Panc1 (cell line): ENCODE data around the gene TARS2. TPM values are rescaled to one million over a fixed set of nuclear protein-coding genes. Genes with fewer than 3 reads are reported as not detected.

Source experiments
- ATAC-seq: fragments of 200-7000 bp; cut with Tn5 transposase; 2 replicates; pipeline ENCODE4 v1.9.1; 2020; ENCODE audit warnings: mild to moderate bottlenecking, moderate library complexity
- BruUV-seq: library from RNA; stranded (reverse); fragments of 400-500 nt; replicated peaks from 2 replicates; lab custom pipeline; 2021; lab: Mats Ljungman, UMichigan
- CTCF ChIA-PET: fragments of 300-600 bp; sonication (Branson Sonifier 250); formaldehyde crosslinking; loops from one replicate; lab custom pipeline; 2022; ENCODE audit warnings: antibody characterized with exemption; lab: Charles Lee
- POLR2A ChIA-PET: fragments of 300-600 bp; sonication (Branson Sonifier 250); formaldehyde crosslinking; loops from one replicate; lab custom pipeline; 2022; ENCODE audit warnings: antibody characterized with exemption; lab: Charles Lee
- DNase-seq: peaks from one replicate; pipeline ENCODE4 v3.0.0-alpha.2; 2010; ENCODE audit warnings: low read depth, low spot score
- H3K27ac ChIP-seq: 2 replicates; pipeline ENCODE4 v1.5.1; 2011; ENCODE audit warnings: mild to moderate bottlenecking, low read length, inconsistent platforms
- H3K27me3 ChIP-seq: fragments of 200-500 bp; sonication (Bioruptor generic); 2 replicates; pipeline ENCODE4 v1.6.0; 2014; ENCODE audit warnings: low read length, inconsistent platforms; ENCODE audit not compliant: control insufficient read depth, insufficient read depth
- H3K36me3 ChIP-seq: fragments of 200-500 bp; sonication (Bioruptor generic); 2 replicates; pipeline ENCODE4 v1.5.1; 2014; ENCODE audit warnings: inconsistent platforms, mild to moderate bottlenecking, low read length, moderate library complexity; ENCODE audit not compliant: control insufficient read depth, insufficient read depth
- H3K4me1 ChIP-seq: 2 replicates; pipeline ENCODE4 v1.5.1; 2011; ENCODE audit warnings: inconsistent platforms, mild to moderate bottlenecking, low read length, moderate library complexity; ENCODE audit not compliant: control insufficient read depth, insufficient read depth
- H3K4me3 ChIP-seq, 2 experiments: 2 replicates each; pipeline ENCODE4 v1.5.1; 2011 to 2012; ENCODE audit warnings: low read depth in 2 of 2, low read length in 2 of 2, mild to moderate bottlenecking in 2 of 2, inconsistent platforms in 1 of 2, moderate library complexity in 1 of 2
- H3K9me3 ChIP-seq: fragments of 200-500 bp; sonication (Bioruptor generic); 2 replicates; pipeline ENCODE4 v1.5.1; 2014; ENCODE audit warnings: low read depth, mild to moderate bottlenecking, inconsistent platforms, low read length, moderate library complexity; ENCODE audit not compliant: control insufficient read depth, insufficient read depth
- CTCF ChIP-seq: fragments of 450-650 bp; IDR thresholded peaks from 2 replicates; pipeline ENCODE4 v1.5.1; 2017; ENCODE audit warnings: mild to moderate bottlenecking
- POLR2AphosphoS5 ChIP-seq: IDR thresholded peaks from 2 replicates; pipeline ENCODE4 v1.6.1; 2012; ENCODE audit warnings: mild to moderate bottlenecking, low read depth, low read length, moderate library complexity
- REST ChIP-seq, 2 experiments: IDR thresholded peaks; 2 replicates each; pipeline ENCODE4 v1.6.1; 2011 to 2012; ENCODE audit warnings: low read depth in 2 of 2, control low read depth in 1 of 2, low read length in 1 of 2, mild to moderate bottlenecking in 1 of 2, moderate library complexity in 1 of 2; ENCODE audit not compliant: insufficient read depth in 1 of 2
- SIN3A ChIP-seq: IDR thresholded peaks from 2 replicates; pipeline ENCODE4 v1.6.1; 2012; ENCODE audit warnings: low read depth, mild to moderate bottlenecking, low read length, moderate library complexity, borderline replicate concordance; ENCODE audit not compliant: insufficient read depth
- TCF7L2 ChIP-seq: IDR thresholded peaks from 2 replicates; pipeline ENCODE4 v1.6.1; 2011; ENCODE audit warnings: mild to moderate bottlenecking, low read depth, low read length, inconsistent platforms
- in situ Hi-C: cut with HindIII; loops from 2 replicates; pipeline ENCODE4 v1.10.0; 2016; ENCODE audit warnings: low sequenced_read_pairs, low pct_unique_long_range_greater_than_20kb
- intact Hi-C: fragments of 100-400 bp; cut with micrococcal nuclease; formaldehyde crosslinking; loops from one replicate; pipeline ENCODE4 v1.10.0; 2022; ENCODE audit not compliant: unreplicated experiment
- total RNA-seq: library from RNA; stranded (reverse); gene quantifications from one replicate; pipeline ENCODE4 v1.2.1, GENCODE V29; 2021; ENCODE audit not compliant: unreplicated experiment

TARS2 gene
- total RNA-seq, 1 experiment from 2014 or later, result 28.2 TPM

- in situ Hi-C loops, result no loop called here
- no TSS peak for BruUV-seq
- H3K27me3 ChIP-seq, result no peaks in the 10 kb centered on the region
- no peaks in the 10 kb centered on the region for H3K36me3 ChIP-seq
- no peak overlapping the region for H3K4me3 ChIP-seq
- intact Hi-C loops, result no loop called here
- no peak for DNase-seq
- no peak overlapping the region for H3K27ac ChIP-seq
- H3K9me3 ChIP-seq, result no peaks in the 10 kb centered on the region
- ChIA-PET POLR2A (no interaction called here), CTCF (no interaction called here)
- no peaks in the 10 kb centered on the region for H3K4me1 ChIP-seq
- ATAC-seq, result no peak
- no peak for TF ChIP-seq SIN3A
- no peak for TF ChIP-seq REST (IDR thresholded peaks at IDR 0.05; ENCODE audit: insufficient read depth in 1 of 2, low read depth in 2 of 2, low read length in 1 of 2)
- TF ChIP-seq TCF7L2, result no peak
- no peak for TF ChIP-seq CTCF
- no peak for TF ChIP-seq POLR2AphosphoS5
Observed at GRCh38 chr1:150521196-150521968, 34.2 kb downstream of the TARS2 start.

- Histone ChIP-seq H3K9me3 (no peaks in the 10 kb centered on the region), H3K27ac (no peak overlapping the region), H3K4me1 (no peaks in the 10 kb centered on the region), H3K4me3 (no peak overlapping the region), H3K27me3 (no peaks in the 10 kb centered on the region), H3K36me3 (no peaks in the 10 kb centered on the region)
- ChIA-PET CTCF (no interaction called here), POLR2A (interaction anchor here (0.6 kb wide), 2 partner anchors 24 to 64 kb away, joined by 7 to 10 read pairs; no protein-coding TSS in a partner anchor)
- ATAC-seq (no peak), DNase-seq (no peak)
- intact Hi-C loops (no loop called here), in situ Hi-C loops (no loop called here)
- no peak for TF ChIP-seq TCF7L2
- TF ChIP-seq CTCF, result no peak
- no peak for TF ChIP-seq SIN3A
- TF ChIP-seq REST (IDR thresholded peaks at IDR 0.05; ENCODE audit: insufficient read depth in 1 of 2, low read depth in 2 of 2, low read length in 1 of 2), result no peak
- no peak for TF ChIP-seq POLR2AphosphoS5
- no TSS peak for BruUV-seq
Observed at GRCh38 chr1:150525348-150525747, 38.1 kb downstream of the TARS2 start.
